WTC11 (cell line): Measurements from ENCODE around the gene IRF8. TPM values are rescaled to one million over a fixed set of nuclear protein-coding genes. Genes with fewer than 3 reads are reported as not detected.

ENCODE experiments used
- ATAC-seq: fragments of 200-7000 bp; cut with Tn5 transposase; 2 replicates; pipeline ENCODE4 v1.10.0; 2021; ENCODE audit warnings: mild to moderate bottlenecking, moderate library complexity
- CTCF ChIA-PET: fragments of 300-600 bp; sonication (Branson Sonifier 250); formaldehyde crosslinking; loops from one replicate; lab custom pipeline; 2021; ENCODE audit warnings: antibody characterized with exemption; lab: Charles Lee
- POLR2A ChIA-PET: fragments of 350-600 bp; sonication (Branson Sonifier 250); formaldehyde crosslinking; loops from one replicate; lab custom pipeline; 2021; ENCODE audit warnings: antibody characterized with exemption; lab: Charles Lee
- DNase-seq: peaks from one replicate; pipeline ENCODE4 v3.0.0; 2021; ENCODE audit warnings: low spot score
- H3K27ac Mint-ChIP-seq: 2 replicates; pipeline ENCODE4 v1.8.0; 2021; ENCODE audit warnings: mixed read lengths
- H3K27me3 Mint-ChIP-seq: 2 replicates; pipeline ENCODE4 v1.8.0; 2021; ENCODE audit warnings: low read depth, mild to moderate bottlenecking, moderate library complexity, mixed read lengths
- H3K36me3 Mint-ChIP-seq: 2 replicates; pipeline ENCODE4 v1.8.0; 2021; ENCODE audit warnings: mixed read lengths
- H3K4me1 Mint-ChIP-seq: 2 replicates; pipeline ENCODE4 v1.8.0; 2022; ENCODE audit warnings: mixed read lengths
- H3K4me3 Mint-ChIP-seq: 2 replicates; pipeline ENCODE4 v1.8.0; 2021; ENCODE audit warnings: mild to moderate bottlenecking, moderate library complexity, mixed read lengths
- H3K9me3 Mint-ChIP-seq: 2 replicates; pipeline ENCODE4 v1.8.0; 2021; ENCODE audit warnings: mixed read lengths
- CREB1 ChIP-seq: sonication (generic); formaldehyde crosslinking; IDR thresholded peaks from 2 replicates; pipeline ENCODE4 v1.8.0; 2023; ENCODE audit warnings: mild to moderate bottlenecking, missing genetic modification reagents
- E2F4 ChIP-seq: sonication (generic); formaldehyde crosslinking; IDR thresholded peaks from 2 replicates; pipeline ENCODE4 v1.8.1; 2022; ENCODE audit warnings: low read depth, mild to moderate bottlenecking, moderate library complexity, missing genetic modification reagents, borderline replicate concordance
- EMX1 ChIP-seq: fragments of 250-450 bp; sonication (Bioruptor Pico); IDR thresholded peaks from 2 replicates; pipeline ENCODE4 v1.8.0; 2021; ENCODE audit warnings: mild to moderate bottlenecking
- ETV6 ChIP-seq: sonication (generic); formaldehyde crosslinking; IDR thresholded peaks from 2 replicates; pipeline ENCODE4 v1.8.1; 2022; ENCODE audit warnings: mild to moderate bottlenecking, missing genetic modification reagents
- FOXP4 ChIP-seq: sonication (generic); formaldehyde crosslinking; IDR thresholded peaks from 2 replicates; pipeline ENCODE4 v1.8.0; 2022; ENCODE audit warnings: mild to moderate bottlenecking, missing genetic modification reagents
- GABPB1 ChIP-seq: sonication (generic); formaldehyde crosslinking; IDR thresholded peaks from 2 replicates; pipeline ENCODE4 v1.8.1; 2023; ENCODE audit warnings: mild to moderate bottlenecking, missing genetic modification reagents
- IRF2 ChIP-seq: sonication (generic); formaldehyde crosslinking; IDR thresholded peaks from 2 replicates; pipeline ENCODE4 v1.8.0; 2022; ENCODE audit warnings: low read depth, missing genetic modification reagents, borderline replicate concordance
- JUN ChIP-seq: sonication (generic); formaldehyde crosslinking; IDR thresholded peaks from 2 replicates; pipeline ENCODE4 v1.8.0; 2023; ENCODE audit warnings: mild to moderate bottlenecking, missing genetic modification reagents
- MAX ChIP-seq: sonication (generic); formaldehyde crosslinking; IDR thresholded peaks from 2 replicates; pipeline ENCODE4 v1.8.0; 2022; ENCODE audit warnings: mild to moderate bottlenecking, missing genetic modification reagents
- MLX ChIP-seq: sonication (generic); formaldehyde crosslinking; IDR thresholded peaks from 2 replicates; pipeline ENCODE4 v1.8.1; 2023; ENCODE audit warnings: mild to moderate bottlenecking, missing genetic modification reagents, moderate library complexity
- MXD4 ChIP-seq: fragments of 250-450 bp; sonication (Bioruptor Pico); IDR thresholded peaks from 2 replicates; pipeline ENCODE4 v1.8.0; 2021; ENCODE audit warnings: mild to moderate bottlenecking, moderate library complexity, borderline replicate concordance
- NFATC4 ChIP-seq: fragments of 250-450 bp; sonication (Bioruptor Pico); IDR thresholded peaks from 2 replicates; pipeline ENCODE4 v1.9.0; 2021; ENCODE audit warnings: mild to moderate bottlenecking
- NFE2L1 ChIP-seq: sonication (generic); formaldehyde crosslinking; IDR thresholded peaks from 2 replicates; pipeline ENCODE4 v1.8.1; 2023; ENCODE audit warnings: missing genetic modification reagents
- NFYB ChIP-seq: sonication (generic); formaldehyde crosslinking; conservative IDR thresholded peaks from 2 replicates; pipeline ENCODE4 v1.8.0; 2022; ENCODE audit warnings: low read depth, missing genetic modification reagents
- RELA ChIP-seq: sonication (generic); formaldehyde crosslinking; IDR thresholded peaks from 2 replicates; pipeline ENCODE4 v1.8.1; 2022; ENCODE audit warnings: missing genetic modification reagents, mild to moderate bottlenecking, borderline replicate concordance
- RORB ChIP-seq: fragments of 250-450 bp; sonication (Bioruptor Pico); IDR thresholded peaks from 2 replicates; pipeline ENCODE4 v1.9.0; 2021; ENCODE audit warnings: mild to moderate bottlenecking
- TEAD4 ChIP-seq: sonication (generic); formaldehyde crosslinking; IDR thresholded peaks from 2 replicates; pipeline ENCODE4 v1.8.0; 2022; ENCODE audit warnings: mild to moderate bottlenecking, missing genetic modification reagents
- TP53 ChIP-seq: sonication (generic); formaldehyde crosslinking; IDR thresholded peaks from 2 replicates; pipeline ENCODE4 v1.8.1; 2023; ENCODE audit warnings: mild to moderate bottlenecking, missing genetic modification reagents
- ZNF396 ChIP-seq: fragments of 250-450 bp; sonication (Bioruptor Pico); IDR thresholded peaks from 2 replicates; pipeline ENCODE4 v1.8.0; 2021; ENCODE audit warnings: mild to moderate bottlenecking, moderate library complexity, borderline replicate concordance
- total RNA-seq: library from RNA; stranded (reverse); gene quantifications from 3 replicates; pipeline ENCODE4 v1.2.3, GENCODE V29; 2021
- TF ChIP-seq, protein P1 (sequence below): sonication (generic); formaldehyde crosslinking; IDR thresholded peaks from 2 replicates; pipeline ENCODE4 v1.8.0; 2023; ENCODE audit warnings: missing genetic modification reagents
- TF ChIP-seq, protein P2 (sequence below): sonication (generic); formaldehyde crosslinking; IDR thresholded peaks from 2 replicates; pipeline ENCODE4 v1.8.1; 2023; ENCODE audit warnings: mild to moderate bottlenecking, missing genetic modification reagents, borderline replicate concordance
- TF ChIP-seq, protein P3 (sequence below): sonication (generic); formaldehyde crosslinking; IDR thresholded peaks from 2 replicates; pipeline ENCODE4 v1.8.1; 2023; ENCODE audit warnings: mild to moderate bottlenecking, moderate library complexity, missing genetic modification reagents
- TF ChIP-seq, protein P4 (sequence below): fragments of 250-450 bp; sonication (Bioruptor Pico); IDR thresholded peaks from 2 replicates; pipeline ENCODE4 v2.1.2; 2022; ENCODE audit warnings: mild to moderate bottlenecking, moderate library complexity

Gene IRF8
- total RNA-seq, 1 experiment from 2014 or later, result 1.1 TPM

- no peak for ATAC-seq
- Mint-ChIP-seq H3K27ac (no peak overlapping the region), H3K4me3 (no peak overlapping the region), H3K9me3 (no peaks in the 10 kb centered on the region), H3K36me3 (no peaks in the 10 kb centered on the region), H3K27me3 (no peaks in the 10 kb centered on the region; the same call in 1 of the 2 replicates), H3K4me1 (peaks cover 12% of the 10 kb centered on the region)
- CTCF ChIA-PET, result interaction anchor here (1.0 to 2.2 kb wide), 3 partner anchors 11 to 111 kb away, joined by 3 to 14 read pairs (median 4); no protein-coding TSS in a partner anchor
- POLR2A ChIA-PET, result no interaction called here
- TF ChIP-seq TEAD4 (CRISPR knock-in tag) (no peak), MAX (CRISPR knock-in tag) (no peak), ZNF396 (CRISPR knock-in tag) (no peak), MLX (CRISPR knock-in tag) (no peak), ETV6 (CRISPR knock-in tag) (no peak), IRF2 (CRISPR knock-in tag) (no peak), EMX1 (CRISPR knock-in tag) (no peak), GABPB1 (CRISPR knock-in tag) (no peak), E2F4 (CRISPR knock-in tag) (no peak)
- TF ChIP-seq, protein P1, sequence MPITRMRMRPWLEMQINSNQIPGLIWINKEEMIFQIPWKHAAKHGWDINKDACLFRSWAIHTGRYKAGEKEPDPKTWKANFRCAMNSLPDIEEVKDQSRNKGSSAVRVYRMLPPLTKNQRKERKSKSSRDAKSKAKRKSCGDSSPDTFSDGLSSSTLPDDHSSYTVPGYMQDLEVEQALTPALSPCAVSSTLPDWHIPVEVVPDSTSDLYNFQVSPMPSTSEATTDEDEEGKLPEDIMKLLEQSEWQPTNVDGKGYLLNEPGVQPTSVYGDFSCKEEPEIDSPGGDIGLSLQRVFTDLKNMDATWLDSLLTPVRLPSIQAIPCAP, result no peak
- TF ChIP-seq, protein P2, sequence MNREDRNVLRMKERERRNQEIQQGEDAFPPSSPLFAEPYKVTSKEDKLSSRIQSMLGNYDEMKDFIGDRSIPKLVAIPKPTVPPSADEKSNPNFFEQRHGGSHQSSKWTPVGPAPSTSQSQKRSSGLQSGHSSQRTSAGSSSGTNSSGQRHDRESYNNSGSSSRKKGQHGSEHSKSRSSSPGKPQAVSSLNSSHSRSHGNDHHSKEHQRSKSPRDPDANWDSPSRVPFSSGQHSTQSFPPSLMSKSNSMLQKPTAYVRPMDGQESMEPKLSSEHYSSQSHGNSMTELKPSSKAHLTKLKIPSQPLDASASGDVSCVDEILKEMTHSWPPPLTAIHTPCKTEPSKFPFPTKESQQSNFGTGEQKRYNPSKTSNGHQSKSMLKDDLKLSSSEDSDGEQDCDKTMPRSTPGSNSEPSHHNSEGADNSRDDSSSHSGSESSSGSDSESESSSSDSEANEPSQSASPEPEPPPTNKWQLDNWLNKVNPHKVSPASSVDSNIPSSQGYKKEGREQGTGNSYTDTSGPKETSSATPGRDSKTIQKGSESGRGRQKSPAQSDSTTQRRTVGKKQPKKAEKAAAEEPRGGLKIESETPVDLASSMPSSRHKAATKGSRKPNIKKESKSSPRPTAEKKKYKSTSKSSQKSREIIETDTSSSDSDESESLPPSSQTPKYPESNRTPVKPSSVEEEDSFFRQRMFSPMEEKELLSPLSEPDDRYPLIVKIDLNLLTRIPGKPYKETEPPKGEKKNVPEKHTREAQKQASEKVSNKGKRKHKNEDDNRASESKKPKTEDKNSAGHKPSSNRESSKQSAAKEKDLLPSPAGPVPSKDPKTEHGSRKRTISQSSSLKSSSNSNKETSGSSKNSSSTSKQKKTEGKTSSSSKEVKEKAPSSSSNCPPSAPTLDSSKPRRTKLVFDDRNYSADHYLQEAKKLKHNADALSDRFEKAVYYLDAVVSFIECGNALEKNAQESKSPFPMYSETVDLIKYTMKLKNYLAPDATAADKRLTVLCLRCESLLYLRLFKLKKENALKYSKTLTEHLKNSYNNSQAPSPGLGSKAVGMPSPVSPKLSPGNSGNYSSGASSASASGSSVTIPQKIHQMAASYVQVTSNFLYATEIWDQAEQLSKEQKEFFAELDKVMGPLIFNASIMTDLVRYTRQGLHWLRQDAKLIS, result no peak
- DNase-seq, result no peak
Observed at GRCh38 chr16:85930301-85930700, 31.3 kb downstream of the IRF8 start.

GRCh38 chr16:85931596-85932402 is 32.8 kb downstream of the IRF8 start:
- ATAC-seq (no peak), DNase-seq (no peak)
- Mint-ChIP-seq H3K4me3 (no peak overlapping the region), H3K27me3 (no peaks in the 10 kb centered on the region; the same call in 1 of the 2 replicates), H3K36me3 (no peaks in the 10 kb centered on the region), H3K4me1 (peaks cover 13% of the 10 kb centered on the region), H3K9me3 (no peaks in the 10 kb centered on the region), H3K27ac (no peak overlapping the region)
- POLR2A ChIA-PET, result no interaction called here
- CTCF ChIA-PET, result interaction anchor here (0.6 to 2.2 kb wide), 2 partner anchors 113 to 141 kb away, joined by 6 to 14 read pairs; no protein-coding TSS in a partner anchor
- no peak for TF ChIP-seq RELA (CRISPR knock-in tag)
- TF ChIP-seq NFYB, result no peak
- TF ChIP-seq TP53 (CRISPR knock-in tag), result no peak
- no peak for TF ChIP-seq JUN
- no peak for TF ChIP-seq NFATC4 (CRISPR knock-in tag)
- TF ChIP-seq, protein P3, sequence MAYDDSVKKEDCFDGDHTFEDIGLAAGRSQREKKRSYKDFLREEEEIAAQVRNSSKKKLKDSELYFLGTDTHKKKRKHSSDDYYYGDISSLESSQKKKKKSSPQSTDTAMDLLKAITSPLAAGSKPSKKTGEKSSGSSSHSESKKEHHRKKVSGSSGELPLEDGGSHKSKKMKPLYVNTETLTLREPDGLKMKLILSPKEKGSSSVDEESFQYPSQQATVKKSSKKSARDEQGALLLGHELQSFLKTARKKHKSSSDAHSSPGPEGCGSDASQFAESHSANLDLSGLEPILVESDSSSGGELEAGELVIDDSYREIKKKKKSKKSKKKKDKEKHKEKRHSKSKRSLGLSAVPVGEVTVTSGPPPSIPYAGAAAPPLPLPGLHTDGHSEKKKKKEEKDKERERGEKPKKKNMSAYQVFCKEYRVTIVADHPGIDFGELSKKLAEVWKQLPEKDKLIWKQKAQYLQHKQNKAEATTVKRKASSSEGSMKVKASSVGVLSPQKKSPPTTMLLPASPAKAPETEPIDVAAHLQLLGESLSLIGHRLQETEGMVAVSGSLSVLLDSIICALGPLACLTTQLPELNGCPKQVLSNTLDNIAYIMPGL, result no peak
- no peak for TF ChIP-seq FOXP4 (CRISPR knock-in tag)
- no peak for TF ChIP-seq RORB
- no peak for TF ChIP-seq NFE2L1 (CRISPR knock-in tag)
- TF ChIP-seq, protein P4, sequence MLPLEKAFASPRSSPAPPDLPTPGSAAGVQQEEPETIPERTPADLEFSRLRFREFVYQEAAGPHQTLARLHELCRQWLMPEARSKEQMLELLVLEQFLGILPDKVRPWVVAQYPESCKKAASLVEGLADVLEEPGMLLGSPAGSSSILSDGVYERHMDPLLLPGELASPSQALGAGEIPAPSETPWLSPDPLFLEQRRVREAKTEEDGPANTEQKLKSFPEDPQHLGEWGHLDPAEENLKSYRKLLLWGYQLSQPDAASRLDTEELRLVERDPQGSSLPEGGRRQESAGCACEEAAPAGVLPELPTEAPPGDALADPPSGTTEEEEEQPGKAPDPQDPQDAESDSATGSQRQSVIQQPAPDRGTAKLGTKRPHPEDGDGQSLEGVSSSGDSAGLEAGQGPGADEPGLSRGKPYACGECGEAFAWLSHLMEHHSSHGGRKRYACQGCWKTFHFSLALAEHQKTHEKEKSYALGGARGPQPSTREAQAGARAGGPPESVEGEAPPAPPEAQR (CRISPR knock-in tag), result no peak
- TF ChIP-seq MXD4 (CRISPR knock-in tag), result no peak
- TF ChIP-seq CREB1 (CRISPR knock-in tag), result no peak
- no peak for TF ChIP-seq ZNF396 (CRISPR knock-in tag)
